Dermis microvascular lymphatic vessel endothelial cell (primary cell): ENCODE data around the gene GCDH. TPM values are rescaled to one million over a fixed set of nuclear protein-coding genes. Genes with fewer than 3 reads are reported as not detected.
"Not testable (repeated sequence)": the region's sequence is repeated elsewhere in the genome, so short reads cannot be mapped to it uniquely, and the experiment has no call there.

Experiments used
- DNase-seq, 2 donors: peaks; one replicate each; pipeline versions ENCODE4 v3.0.0 to v3.0.0-alpha.2; 2010; ENCODE audit warnings: low read depth in 2 of 2
- total RNA-seq: library from RNA; depleted of rRNA; stranded (reverse); fragments of >200 nt; gene quantifications from 2 replicates; pipeline ENCODE4 v1.2.1, GENCODE V29; 2014

GCDH gene
- total RNA-seq: 18.9 and 20.4 TPM in 2 replicates

- DNase-seq: peak; percentile 96 to 99
Observed at GRCh38 chr19:12890787-12891552, at the start of gene GCDH. GCDH (plus strand) TSS chr19:12891160; CDS start chr19:12891305, 145 bp downstream.

GRCh38 chr19:12842511-12842910, 48.4 kb upstream of the GCDH start:
- no peak for DNase-seq

GRCh38 chr19:12843328-12843727, 47.6 kb upstream of the GCDH start:
- DNase-seq: no peak

- DNase-seq: no peak
Observed at GRCh38 chr19:12843999-12844732, 46.8 kb upstream of the GCDH start.

GRCh38 chr19:12846613-12847012, 44.3 kb upstream of the GCDH start:
- not testable (repeated sequence) for DNase-seq

GRCh38 chr19:12847159-12848139, 43.5 kb upstream of the GCDH start:
- peak in 1 of 2 donors; percentile 67 for DNase-seq

GRCh38 chr19:12856653-12857052, 34.3 kb upstream of the GCDH start:
- no peak for DNase-seq

GRCh38 chr19:12858041-12858928, 32.7 kb upstream of the GCDH start:
- DNase-seq: no peak

GRCh38 chr19:12859546-12859945, 31.4 kb upstream of the GCDH start:
- DNase-seq: no peak

GRCh38 chr19:12864143-12864542, 26.8 kb upstream of the GCDH start:
- DNase-seq: no peak

- no peak for DNase-seq
Observed at GRCh38 chr19:12864721-12865715, 25.9 kb upstream of the GCDH start.

- no peak for DNase-seq
Observed at GRCh38 chr19:12865746-12866415, 25.1 kb upstream of the GCDH start.

- no peak for DNase-seq
Observed at GRCh38 chr19:12866416-12867119, 24.4 kb upstream of the GCDH start.

GRCh38 chr19:12867120-12868099, 23.6 kb upstream of the GCDH start:
- DNase-seq: peak; percentile 25 to 70

GRCh38 chr19:12868540-12869112, 22.3 kb upstream of the GCDH start:
- DNase-seq: no peak

GRCh38 chr19:12871681-12872080, 19.3 kb upstream of the GCDH start:
- DNase-seq: no peak

- DNase-seq: no peak
Observed at GRCh38 chr19:12872255-12872654, 18.7 kb upstream of the GCDH start.
